Measurements from ENCODE around the gene ABCD3.
"Not testable (repeated sequence)": the region's sequence is repeated elsewhere in the genome, so short reads cannot be mapped to it uniquely, and the experiment has no call there.

The ABCD3 gene

DNA sequence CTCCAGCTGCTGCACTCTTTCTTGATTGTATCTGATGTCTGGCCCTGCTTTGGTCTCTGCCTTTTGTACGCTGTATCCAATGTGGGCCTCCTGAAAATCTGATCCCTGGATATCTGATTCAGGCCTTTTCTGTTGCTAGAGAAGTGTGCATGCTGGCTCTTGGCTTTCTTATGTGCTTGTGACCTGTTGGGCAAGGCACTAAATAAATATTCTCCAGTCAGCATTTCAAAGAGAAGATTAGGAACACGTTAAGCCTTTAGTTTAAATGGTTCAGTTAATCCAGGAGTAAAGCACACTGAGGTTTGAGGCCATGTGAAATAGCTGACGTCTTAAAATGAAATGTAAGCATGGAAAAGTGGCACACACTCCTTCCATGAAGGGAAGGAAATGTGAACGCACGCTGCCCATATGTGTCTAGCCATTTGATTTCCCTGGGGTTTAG lies 132.6 kb downstream of the ABCD3 start:
- no peak for DNase-seq (ENCODE audit: low spot score)

GRCh38 chr1:94551449-94551848 lies 133.3 kb downstream of the ABCD3 start:
- no peak for DNase-seq (ENCODE audit: low spot score)

DNA sequence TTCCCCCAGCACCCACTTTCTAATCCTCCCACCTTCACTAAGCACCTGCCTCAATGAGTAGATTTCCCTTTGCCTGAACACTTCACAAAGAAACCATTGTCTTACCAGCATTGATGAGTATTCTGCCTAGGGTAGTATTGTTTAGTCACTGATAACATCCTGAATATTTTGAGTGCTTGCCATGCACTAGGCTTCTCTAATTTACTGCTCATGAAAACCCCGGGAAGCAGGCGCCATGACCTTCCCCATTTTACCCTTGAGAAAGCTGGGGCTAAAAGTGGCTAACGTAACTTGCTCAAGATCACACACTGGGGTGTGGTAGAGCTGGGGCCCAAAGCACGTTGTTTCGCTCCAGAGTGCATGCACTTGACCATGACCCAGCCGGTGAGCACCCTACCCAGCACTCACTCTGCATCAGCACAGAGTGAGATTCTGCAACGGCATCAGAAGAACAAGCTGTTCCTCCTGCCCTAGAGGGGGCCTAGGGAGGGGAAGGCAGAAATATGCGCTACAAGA lies 133.9 kb downstream of the ABCD3 start:
- DNase-seq (ENCODE audit: low spot score) = no peak

DNA sequence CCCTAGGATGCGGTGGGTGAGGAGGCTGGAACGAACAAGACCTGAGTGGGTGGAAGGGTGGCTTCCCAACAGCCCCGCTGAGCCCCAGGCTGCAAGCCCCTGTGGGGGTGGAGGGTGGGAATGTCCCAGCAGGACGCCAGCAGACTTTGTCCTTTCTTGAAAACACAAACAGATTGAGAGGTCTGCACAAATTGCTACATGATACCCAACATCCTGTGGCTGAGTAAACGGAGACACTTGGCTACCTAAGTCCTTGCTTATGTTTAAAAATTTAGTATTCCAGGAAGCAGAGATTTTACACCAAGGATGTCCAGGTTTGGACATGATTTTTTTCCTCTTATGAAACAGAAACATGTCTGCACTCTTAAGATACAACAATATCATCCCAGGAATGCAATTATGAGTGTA lies 135.1 kb downstream of the ABCD3 start:
- no peak for DNase-seq (ENCODE audit: low spot score)

- no peak for DNase-seq (ENCODE audit: low spot score)
These were observed 135.7 kb downstream of the ABCD3 start for GRCh38 chr1:94553931-94554330.

GRCh38 chr1:94554580-94554979 lies 136.4 kb downstream of the ABCD3 start:
- no peak for DNase-seq (ENCODE audit: low spot score)

GRCh38 chr1:94555091-94555490 lies 136.9 kb downstream of the ABCD3 start:
- no peak for DNase-seq (ENCODE audit: low spot score)

DNA sequence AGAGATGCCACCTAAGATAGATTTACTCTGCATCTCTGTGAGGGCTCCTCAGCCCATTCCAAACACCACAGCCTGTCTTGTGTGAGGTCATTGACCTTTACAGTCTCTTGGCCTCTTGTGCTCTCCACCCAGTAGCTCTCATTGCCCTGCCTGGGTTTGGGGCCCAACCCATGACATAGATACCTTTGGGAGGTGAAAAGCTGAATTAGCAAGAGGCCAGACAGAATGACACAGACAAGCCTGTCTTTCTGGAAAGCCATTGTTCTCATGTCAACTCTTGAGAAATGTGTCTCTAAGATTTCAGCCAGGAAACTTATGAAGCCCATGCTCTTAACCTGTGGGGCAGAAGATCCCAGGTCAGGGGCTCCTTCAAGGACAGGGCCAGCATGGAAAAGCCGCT lies 141.7 kb downstream of the ABCD3 start:
- no peak for DNase-seq (ENCODE audit: low spot score)

- no peak for DNase-seq (ENCODE audit: low spot score)
These were observed 142.1 kb downstream of the ABCD3 start for GRCh38 chr1:94560333-94560732.

- no peak for DNase-seq (ENCODE audit: low spot score)
These were observed 144.5 kb downstream of the ABCD3 start for GRCh38 chr1:94562519-94563260.

GRCh38 chr1:94565901-94566300 lies 147.7 kb downstream of the ABCD3 start:
- no peak for DNase-seq (ENCODE audit: low spot score)

DNA sequence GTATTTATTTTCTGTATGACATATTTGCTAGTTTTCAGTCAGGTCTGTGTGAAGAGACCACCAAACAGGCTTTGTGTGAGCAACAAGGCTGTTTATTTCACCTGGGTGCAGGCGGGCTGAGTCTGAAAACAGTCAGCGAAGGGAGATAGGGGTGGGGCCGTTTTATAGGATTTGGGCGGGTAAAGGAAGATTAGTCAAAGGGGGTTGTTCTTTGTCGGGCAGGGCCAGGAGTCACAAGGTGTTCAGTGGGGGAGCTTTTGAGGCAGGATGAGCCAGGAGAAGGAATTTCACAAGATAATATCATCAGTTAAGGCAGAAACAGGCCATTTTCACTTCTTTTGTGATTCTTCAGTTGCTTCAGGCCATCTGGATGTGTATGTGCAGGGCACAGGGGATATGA lies 148.2 kb downstream of the ABCD3 start:
- not testable (repeated sequence) for DNase-seq (ENCODE audit: low spot score)

GRCh38 chr1:94567975-94568607 lies 149.9 kb downstream of the ABCD3 start:
- DNase-seq (ENCODE audit: low spot score) = not testable (repeated sequence)

All from left forelimb (tissue), 1 donor.